ENCODE results near the gene GARRE1. TPM values are rescaled to one million over a fixed set of nuclear protein-coding genes. Genes with fewer than 3 reads are reported as not detected.
"Not testable (repeated sequence)": the region's sequence is repeated elsewhere in the genome, so short reads cannot be mapped to it uniquely, and the experiment has no call there.

The GARRE1 gene
- total RNA-seq, 1 experiment from 2014 or later, result 6.1 TPM

DNA sequence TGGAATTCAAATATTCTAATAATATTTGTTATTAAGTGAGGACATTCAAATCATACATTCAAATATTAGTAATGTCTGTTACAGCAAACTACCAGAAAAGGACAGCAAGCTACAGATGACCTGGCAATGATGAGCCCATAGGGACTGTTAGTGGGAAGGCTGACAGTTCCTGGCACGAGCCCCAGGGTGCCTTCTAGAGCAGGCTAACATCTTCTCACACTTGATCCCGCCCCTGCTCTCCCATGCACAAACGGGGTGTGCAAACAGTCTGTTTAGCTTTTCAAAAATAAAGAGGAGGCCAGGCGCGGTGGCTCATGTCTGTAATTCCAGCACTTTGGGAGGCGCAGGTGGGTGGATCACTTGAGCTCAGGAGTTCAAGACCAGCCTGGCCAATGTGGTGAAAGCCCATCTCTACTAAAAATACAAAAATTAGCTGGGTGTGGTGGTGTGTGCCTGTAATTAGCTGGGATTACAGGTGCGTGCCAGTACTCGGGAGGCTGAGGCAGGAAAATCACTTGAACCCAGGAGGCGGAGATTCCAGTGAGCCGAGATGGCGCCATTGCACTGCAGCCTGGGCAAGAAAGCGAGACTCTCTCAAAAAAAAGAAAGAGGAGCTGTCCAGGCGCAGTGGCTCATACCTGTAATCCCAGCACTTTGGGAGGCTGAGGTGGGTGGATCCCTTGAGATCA lies 9.6 kb upstream of the GARRE1 start:
- Histone ChIP-seq H2AFZ (ENCODE audit: low read length) (no peak overlapping the region), H3K36me3 (ENCODE audit: low read depth, low read length) (no peaks in the 10 kb centered on the region), H3K9me3 (ENCODE audit: low read length) (no peaks in the 10 kb centered on the region), H3K27me3 (ENCODE audit: low read length) (no peaks in the 10 kb centered on the region), H3K27ac (ENCODE audit: low read length) (no peak overlapping the region), H3K79me2 (ENCODE audit: low read length) (no peaks in the 10 kb centered on the region), H3K9me2 (replicated peaks; ENCODE audit: low read length) (no peaks in the 10 kb centered on the region), H3K4me1 (ENCODE audit: insufficient read depth, low read length) (no peaks in the 10 kb centered on the region), H3K4me2 (ENCODE audit: low read length) (no peak overlapping the region), H3K4me3 (ENCODE audit: low read length) (no peak overlapping the region), H4K20me1 (ENCODE audit: low read length) (no peaks in the 10 kb centered on the region), H3F3A (ENCODE audit: low read length, unreplicated experiment) (no peaks in the 10 kb centered on the region), H3K9ac (ENCODE audit: low read length) (no peak overlapping the region)
- no peak for TF ChIP-seq EZH2 (IDR thresholded peaks at IDR 0.05; ENCODE audit: low read length, unreplicated experiment)
- TF ChIP-seq, protein P1, sequence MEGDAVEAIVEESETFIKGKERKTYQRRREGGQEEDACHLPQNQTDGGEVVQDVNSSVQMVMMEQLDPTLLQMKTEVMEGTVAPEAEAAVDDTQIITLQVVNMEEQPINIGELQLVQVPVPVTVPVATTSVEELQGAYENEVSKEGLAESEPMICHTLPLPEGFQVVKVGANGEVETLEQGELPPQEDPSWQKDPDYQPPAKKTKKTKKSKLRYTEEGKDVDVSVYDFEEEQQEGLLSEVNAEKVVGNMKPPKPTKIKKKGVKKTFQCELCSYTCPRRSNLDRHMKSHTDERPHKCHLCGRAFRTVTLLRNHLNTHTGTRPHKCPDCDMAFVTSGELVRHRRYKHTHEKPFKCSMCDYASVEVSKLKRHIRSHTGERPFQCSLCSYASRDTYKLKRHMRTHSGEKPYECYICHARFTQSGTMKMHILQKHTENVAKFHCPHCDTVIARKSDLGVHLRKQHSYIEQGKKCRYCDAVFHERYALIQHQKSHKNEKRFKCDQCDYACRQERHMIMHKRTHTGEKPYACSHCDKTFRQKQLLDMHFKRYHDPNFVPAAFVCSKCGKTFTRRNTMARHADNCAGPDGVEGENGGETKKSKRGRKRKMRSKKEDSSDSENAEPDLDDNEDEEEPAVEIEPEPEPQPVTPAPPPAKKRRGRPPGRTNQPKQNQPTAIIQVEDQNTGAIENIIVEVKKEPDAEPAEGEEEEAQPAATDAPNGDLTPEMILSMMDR (conservative IDR thresholded peaks at IDR 0.05; ENCODE audit: low read depth, low read length), result no peak
- no peak for TF ChIP-seq EZH2phosphoT487 (IDR thresholded peaks at IDR 0.05; ENCODE audit: borderline replicate concordance, low read length)
- DNase-seq, result no peak
- no peak for ATAC-seq
- intact Hi-C loops (cut with micrococcal nuclease), result no loop called here
- POLR2A ChIA-PET (ENCODE audit: unreplicated experiment), result no interaction called here
- CTCF ChIA-PET, result no interaction called here
- no TSS peak for BruUV-seq (replicated peaks)

GRCh38 chr19:34246340-34246739 lies 8.0 kb upstream of the GARRE1 start:
- no peak overlapping the region for H3K9ac ChIP-seq (ENCODE audit: low read length)
- H3K27ac ChIP-seq (ENCODE audit: low read length), result no peak overlapping the region
- H3K9me2 ChIP-seq (replicated peaks; ENCODE audit: low read length), result no peaks in the 10 kb centered on the region
- TF ChIP-seq, protein P1 (conservative IDR thresholded peaks at IDR 0.05; ENCODE audit: low read depth, low read length), result no peak
- TF ChIP-seq EZH2phosphoT487 (IDR thresholded peaks at IDR 0.05; ENCODE audit: borderline replicate concordance, low read length) (no peak), EZH2 (IDR thresholded peaks at IDR 0.05; ENCODE audit: low read length, unreplicated experiment) (no peak)
- H3K9me3 ChIP-seq (ENCODE audit: low read length), result no peaks in the 10 kb centered on the region
- no peaks in the 10 kb centered on the region for H3K4me1 ChIP-seq (ENCODE audit: insufficient read depth, low read length)
- H3K4me2 ChIP-seq (ENCODE audit: low read length), result no peak overlapping the region
- H2AFZ ChIP-seq (ENCODE audit: low read length), result no peak overlapping the region
- no peaks in the 10 kb centered on the region for H3K27me3 ChIP-seq (ENCODE audit: low read length)
- POLR2A ChIA-PET (ENCODE audit: unreplicated experiment), result no interaction called here
- no peaks in the 10 kb centered on the region for H3K79me2 ChIP-seq (ENCODE audit: low read length)
- no peak overlapping the region for H3K4me3 ChIP-seq (ENCODE audit: low read length)
- no peaks in the 10 kb centered on the region for H3F3A ChIP-seq (ENCODE audit: low read length, unreplicated experiment)
- intact Hi-C loops (cut with micrococcal nuclease), result no loop called here
- DNase-seq (no peak), ATAC-seq (no peak)
- H4K20me1 ChIP-seq (ENCODE audit: low read length), result no peaks in the 10 kb centered on the region
- H3K36me3 ChIP-seq (ENCODE audit: low read depth, low read length), result no peaks in the 10 kb centered on the region
- CTCF ChIA-PET, result no interaction called here
- BruUV-seq (replicated peaks), result no TSS peak

DNA sequence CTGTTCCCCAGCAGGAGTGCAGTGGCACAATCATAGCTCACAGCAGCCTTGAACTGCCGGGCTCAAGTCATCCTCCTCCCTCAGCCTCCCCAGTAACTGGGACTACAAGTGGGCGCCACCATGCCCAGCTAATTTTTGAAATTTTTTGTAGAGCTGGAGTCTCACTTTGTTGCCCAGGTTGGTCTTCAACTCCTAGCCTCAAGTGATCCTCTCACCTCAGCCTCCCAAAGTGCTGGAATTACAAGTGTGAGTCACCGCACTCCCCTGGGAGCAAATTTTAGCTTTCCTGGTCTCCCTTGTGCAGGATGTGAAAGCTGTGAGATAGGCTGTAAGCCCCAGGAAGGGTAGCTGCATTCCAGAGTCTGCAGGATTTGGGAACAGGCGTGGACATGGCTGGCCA lies 5.4 kb upstream of the GARRE1 start:
- ATAC-seq (no peak), DNase-seq (no peak)
- no peak overlapping the region for H3K9ac ChIP-seq (ENCODE audit: low read length)
- no peaks in the 10 kb centered on the region for H4K20me1 ChIP-seq (ENCODE audit: low read length)
- no peaks in the 10 kb centered on the region for H3K4me1 ChIP-seq (ENCODE audit: insufficient read depth, low read length)
- H3K4me2 ChIP-seq (ENCODE audit: low read length), result no peak overlapping the region
- H3K79me2 ChIP-seq (ENCODE audit: low read length), result no peaks in the 10 kb centered on the region
- no peaks in the 10 kb centered on the region for H3K9me3 ChIP-seq (ENCODE audit: low read length)
- intact Hi-C loops (cut with micrococcal nuclease), result no loop called here
- BruUV-seq (replicated peaks), result no TSS peak
- CTCF ChIA-PET, result no interaction called here
- TF ChIP-seq, protein P1 (conservative IDR thresholded peaks at IDR 0.05; ENCODE audit: low read depth, low read length), result no peak
- TF ChIP-seq EZH2 (IDR thresholded peaks at IDR 0.05; ENCODE audit: low read length, unreplicated experiment), result no peak
- TF ChIP-seq EZH2phosphoT487 (IDR thresholded peaks at IDR 0.05; ENCODE audit: borderline replicate concordance, low read length), result no peak
- H3K9me2 ChIP-seq (replicated peaks; ENCODE audit: low read length), result no peaks in the 10 kb centered on the region
- no peak overlapping the region for H3K4me3 ChIP-seq (ENCODE audit: low read length)
- no peak overlapping the region for H3K27ac ChIP-seq (ENCODE audit: low read length)
- no peaks in the 10 kb centered on the region for H3F3A ChIP-seq (ENCODE audit: low read length, unreplicated experiment)
- no peaks in the 10 kb centered on the region for H3K36me3 ChIP-seq (ENCODE audit: low read depth, low read length)
- POLR2A ChIA-PET (ENCODE audit: unreplicated experiment), result no interaction called here
- H3K27me3 ChIP-seq (ENCODE audit: low read length), result no peaks in the 10 kb centered on the region
- H2AFZ ChIP-seq (ENCODE audit: low read length), result no peak overlapping the region

- H3K9ac ChIP-seq (ENCODE audit: low read length); H3K27me3 ChIP-seq (ENCODE audit: low read length); H2AFZ ChIP-seq (ENCODE audit: low read length); H3K9me2 ChIP-seq (replicated peaks; ENCODE audit: low read length); H3K4me3 ChIP-seq (ENCODE audit: low read length); ATAC-seq; H3F3A ChIP-seq (ENCODE audit: low read length, unreplicated experiment); H3K4me1 ChIP-seq (ENCODE audit: insufficient read depth, low read length); H4K20me1 ChIP-seq (ENCODE audit: low read length); CTCF ChIA-PET; H3K36me3 ChIP-seq (ENCODE audit: low read depth, low read length); DNase-seq; POLR2A ChIA-PET (ENCODE audit: unreplicated experiment); H3K27ac ChIP-seq (ENCODE audit: low read length); BruUV-seq (replicated peaks); H3K9me3 ChIP-seq (ENCODE audit: low read length); intact Hi-C loops (cut with micrococcal nuclease); H3K4me2 ChIP-seq (ENCODE audit: low read length): not testable (repeated sequence)
- peaks cover 12% of the 10 kb centered on the region for H3K79me2 ChIP-seq (ENCODE audit: low read length)
These were observed 1.2 kb upstream of the GARRE1 start for GRCh38 chr19:34253167-34253566.
